ENCODE data around the gene SLC25A51. TPM values are rescaled to one million over a fixed set of nuclear protein-coding genes. Genes with fewer than 3 reads are reported as not detected.
"Not testable (repeated sequence)": the region's sequence is repeated elsewhere in the genome, so short reads cannot be mapped to it uniquely, and the experiment has no call there.

SLC25A51 gene
- total RNA-seq, 1 donor from 2014 or later: 52.5 TPM

DNA sequence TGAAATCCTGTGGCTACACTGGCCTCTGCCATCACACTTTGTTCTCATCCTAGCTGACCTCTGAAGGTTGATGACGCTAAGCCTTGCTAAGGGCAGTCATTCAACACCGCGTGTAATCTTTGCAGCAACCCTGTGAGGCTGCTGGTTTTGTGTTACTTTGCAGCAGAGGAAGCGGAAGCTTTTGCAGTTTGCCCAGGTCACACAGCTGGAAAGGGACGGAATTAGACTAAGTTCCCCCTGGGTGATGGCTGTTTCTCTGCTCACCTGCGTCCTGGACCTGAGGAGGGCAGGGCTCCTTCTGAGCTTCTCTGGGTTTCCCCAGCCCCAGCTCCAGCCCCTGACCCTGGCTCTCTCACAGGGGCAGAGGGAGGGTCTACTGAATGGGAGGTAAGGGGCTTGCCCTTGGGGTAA is 7.3 kb upstream of the SLC25A51 start:
- Mint-ChIP-seq H3K27ac (ENCODE audit: unreplicated experiment) (no peak overlapping the region), H3K9me3 (ENCODE audit: low read depth) (no peaks in the 10 kb centered on the region), H3K36me3 (ENCODE audit: low read depth) (no peaks in the 10 kb centered on the region), H3K27me3 (ENCODE audit: low read depth) (no peaks in the 10 kb centered on the region), H3K4me3 (ENCODE audit: unreplicated experiment) (no peak overlapping the region), H3K4me1 (ENCODE audit: low read depth) (peaks cover 12% of the 10 kb centered on the region)
- TF ChIP-seq CTCF (IDR thresholded peaks at IDR 0.05): no peak
- DNase-seq (ENCODE audit: low spot score): no peak

DNA sequence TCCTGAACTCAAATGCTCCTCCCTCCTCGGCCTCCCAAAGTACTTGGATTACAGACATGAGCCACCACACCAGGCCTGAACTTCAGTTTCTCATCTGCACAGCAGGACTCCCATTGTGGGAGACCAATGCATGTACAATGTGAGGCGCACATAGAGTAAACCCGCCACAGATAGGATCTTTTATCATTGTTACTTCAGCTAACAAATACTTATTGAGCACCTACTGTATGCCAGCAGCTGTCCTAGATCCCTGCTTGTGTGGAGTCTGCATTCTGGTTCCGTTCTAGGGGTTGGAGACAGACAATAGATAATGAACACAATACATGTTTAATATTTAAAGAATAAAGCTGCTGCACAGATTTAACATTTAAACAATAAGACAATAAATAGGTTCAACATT is 6.3 kb upstream of the SLC25A51 start:
- no peaks in the 10 kb centered on the region for H3K27me3 Mint-ChIP-seq (ENCODE audit: low read depth)
- H3K36me3 Mint-ChIP-seq (ENCODE audit: low read depth): no peaks in the 10 kb centered on the region
- DNase-seq (ENCODE audit: low spot score): no peak
- H3K4me1 Mint-ChIP-seq (ENCODE audit: low read depth): peaks cover 12% of the 10 kb centered on the region
- H3K4me3 Mint-ChIP-seq (ENCODE audit: unreplicated experiment): no peak overlapping the region
- H3K27ac Mint-ChIP-seq (ENCODE audit: unreplicated experiment): no peak overlapping the region
- no peak for TF ChIP-seq CTCF (IDR thresholded peaks at IDR 0.05)
- no peaks in the 10 kb centered on the region for H3K9me3 Mint-ChIP-seq (ENCODE audit: low read depth)

GRCh38 chr9:37909836-37910235 is 5.9 kb upstream of the SLC25A51 start:
- H3K27ac Mint-ChIP-seq (ENCODE audit: unreplicated experiment); H3K4me3 Mint-ChIP-seq (ENCODE audit: unreplicated experiment): not testable (repeated sequence)

GRCh38 chr9:37909326-37909725 is 5.4 kb upstream of the SLC25A51 start:
- peaks cover 19% of the 10 kb centered on the region for H3K4me1 Mint-ChIP-seq (ENCODE audit: low read depth)
- no peak overlapping the region for H3K27ac Mint-ChIP-seq (ENCODE audit: unreplicated experiment)

More at GRCh38 chr9:37909836-37910235, 5.9 kb upstream of the SLC25A51 start:
- H3K4me1 Mint-ChIP-seq (ENCODE audit: low read depth): peaks cover 15% of the 10 kb centered on the region
- DNase-seq (ENCODE audit: low spot score); H3K9me3 Mint-ChIP-seq (ENCODE audit: low read depth); H3K36me3 Mint-ChIP-seq (ENCODE audit: low read depth); H3K27me3 Mint-ChIP-seq (ENCODE audit: low read depth): not testable (repeated sequence)

DNA sequence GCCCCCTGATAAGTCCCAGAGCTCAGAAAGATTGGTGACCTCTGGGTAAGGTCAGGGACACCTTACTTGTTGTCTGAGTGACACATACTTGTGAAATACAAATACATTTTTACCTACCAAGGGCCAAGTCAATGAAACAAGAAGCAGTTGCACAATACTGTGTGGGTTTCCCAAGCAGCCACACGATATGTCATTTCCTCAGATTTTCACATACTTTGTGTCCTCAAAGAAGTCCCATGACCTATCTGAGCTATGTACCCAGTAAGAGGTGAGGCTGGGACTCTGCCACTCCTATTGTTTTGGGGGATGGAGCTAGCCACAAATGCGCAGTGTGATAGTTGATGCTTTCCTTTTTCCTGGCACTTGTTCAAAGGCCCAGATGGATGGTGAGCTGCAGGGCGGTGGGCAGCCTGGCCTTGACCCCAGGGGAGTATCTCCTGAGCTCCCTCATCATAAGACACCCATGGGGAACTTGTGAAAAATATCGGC is 4.8 kb upstream of the SLC25A51 start:
- no peak for TF ChIP-seq CTCF (IDR thresholded peaks at IDR 0.05)
- DNase-seq (ENCODE audit: low spot score): no peak
- no peaks in the 10 kb centered on the region for H3K9me3 Mint-ChIP-seq (ENCODE audit: low read depth)
- no peaks in the 10 kb centered on the region for H3K36me3 Mint-ChIP-seq (ENCODE audit: low read depth)
- no peak overlapping the region for H3K4me3 Mint-ChIP-seq (ENCODE audit: unreplicated experiment)
- no peak overlapping the region for H3K27ac Mint-ChIP-seq (ENCODE audit: unreplicated experiment)
- H3K27me3 Mint-ChIP-seq (ENCODE audit: low read depth): no peaks in the 10 kb centered on the region
- H3K4me1 Mint-ChIP-seq (ENCODE audit: low read depth): peaks cover 14% of the 10 kb centered on the region

More at GRCh38 chr9:37909326-37909725, 5.4 kb upstream of the SLC25A51 start:
- no peak for DNase-seq (ENCODE audit: low spot score)
- Mint-ChIP-seq H3K27me3 (ENCODE audit: low read depth) (no peaks in the 10 kb centered on the region), H3K9me3 (ENCODE audit: low read depth) (no peaks in the 10 kb centered on the region), H3K4me3 (ENCODE audit: unreplicated experiment) (no peak overlapping the region), H3K36me3 (ENCODE audit: low read depth) (no peaks in the 10 kb centered on the region)
- TF ChIP-seq CTCF (IDR thresholded peaks at IDR 0.05): no peak

DNA sequence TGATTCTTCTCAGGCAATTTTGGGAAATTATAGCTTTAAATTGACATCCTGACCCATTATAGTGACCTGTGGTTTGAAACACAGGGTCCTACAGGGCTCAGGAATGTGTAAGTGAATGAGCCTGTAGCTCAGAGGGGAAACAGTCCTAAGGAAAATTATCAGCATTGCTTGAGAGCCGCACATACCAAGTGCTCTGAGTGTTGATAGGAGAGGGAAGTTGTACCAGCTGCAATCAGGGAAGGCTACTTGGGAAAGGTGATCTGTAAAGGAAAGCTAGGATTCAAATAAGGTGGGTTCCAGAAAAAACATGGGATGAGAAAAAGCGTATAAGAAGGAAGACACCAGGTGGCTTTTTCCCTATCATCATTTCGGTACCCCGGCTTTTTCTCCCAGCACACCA is 4.4 kb upstream of the SLC25A51 start:
- no peak overlapping the region for H3K4me3 Mint-ChIP-seq (ENCODE audit: unreplicated experiment)
- no peak for TF ChIP-seq CTCF (IDR thresholded peaks at IDR 0.05)
- no peaks in the 10 kb centered on the region for H3K9me3 Mint-ChIP-seq (ENCODE audit: low read depth)
- no peaks in the 10 kb centered on the region for H3K27me3 Mint-ChIP-seq (ENCODE audit: low read depth)
- H3K27ac Mint-ChIP-seq (ENCODE audit: unreplicated experiment): no peak overlapping the region
- H3K36me3 Mint-ChIP-seq (ENCODE audit: low read depth): no peaks in the 10 kb centered on the region
- peaks cover 10% of the 10 kb centered on the region for H3K4me1 Mint-ChIP-seq (ENCODE audit: low read depth)
- no peak for DNase-seq (ENCODE audit: low spot score)
